Thyroid gland (tissue), 4 donors: ENCODE data around the gene BCKDHA.

ENCODE experiments used
- POLR2A ChIP-seq, 2 donors: fragments of 450-650 bp; IDR thresholded peaks; one replicate each; pipeline ENCODE4 v1.6.1; 2017; ENCODE audit warnings: antibody characterized with exemption in 2 of 2, mild to moderate bottlenecking in 2 of 2, moderate library complexity in 1 of 2
- TF ChIP-seq, protein P1 (sequence below), 6 experiments: fragments of 200-600 bp in 3 of 6; fragments of 450-650 bp in 3 of 6; sonication (generic) in 3 of 6; IDR thresholded peaks; one replicate each; pipeline ENCODE4 v1.5.1; 2016 to 2019; ENCODE audit warnings: antibody characterized with exemption in 6 of 6, mild to moderate bottlenecking in 2 of 6, inconsistent platforms in 1 of 6, moderate library complexity in 1 of 6

DNA sequence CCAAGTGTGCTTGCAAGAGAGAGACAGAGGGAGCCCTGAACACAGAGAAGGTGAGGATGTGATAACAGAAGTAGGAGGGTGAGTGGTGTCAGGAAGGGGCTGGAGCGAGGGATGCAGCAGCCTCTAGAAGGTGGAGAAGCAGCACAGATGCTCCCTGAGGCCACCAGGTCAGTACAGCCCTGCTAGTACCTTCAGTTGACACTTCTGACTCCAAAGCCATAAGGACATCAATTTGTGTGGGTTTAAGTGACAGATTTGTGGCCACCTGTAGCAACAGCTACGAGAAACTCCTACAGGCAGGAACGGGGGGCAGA, 52.2 kb downstream of the BCKDHA start:
- TF ChIP-seq, protein P1, sequence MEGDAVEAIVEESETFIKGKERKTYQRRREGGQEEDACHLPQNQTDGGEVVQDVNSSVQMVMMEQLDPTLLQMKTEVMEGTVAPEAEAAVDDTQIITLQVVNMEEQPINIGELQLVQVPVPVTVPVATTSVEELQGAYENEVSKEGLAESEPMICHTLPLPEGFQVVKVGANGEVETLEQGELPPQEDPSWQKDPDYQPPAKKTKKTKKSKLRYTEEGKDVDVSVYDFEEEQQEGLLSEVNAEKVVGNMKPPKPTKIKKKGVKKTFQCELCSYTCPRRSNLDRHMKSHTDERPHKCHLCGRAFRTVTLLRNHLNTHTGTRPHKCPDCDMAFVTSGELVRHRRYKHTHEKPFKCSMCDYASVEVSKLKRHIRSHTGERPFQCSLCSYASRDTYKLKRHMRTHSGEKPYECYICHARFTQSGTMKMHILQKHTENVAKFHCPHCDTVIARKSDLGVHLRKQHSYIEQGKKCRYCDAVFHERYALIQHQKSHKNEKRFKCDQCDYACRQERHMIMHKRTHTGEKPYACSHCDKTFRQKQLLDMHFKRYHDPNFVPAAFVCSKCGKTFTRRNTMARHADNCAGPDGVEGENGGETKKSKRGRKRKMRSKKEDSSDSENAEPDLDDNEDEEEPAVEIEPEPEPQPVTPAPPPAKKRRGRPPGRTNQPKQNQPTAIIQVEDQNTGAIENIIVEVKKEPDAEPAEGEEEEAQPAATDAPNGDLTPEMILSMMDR (IDR thresholded peaks at IDR 0.05): no peak
- no peak for TF ChIP-seq POLR2A (IDR thresholded peaks at IDR 0.05)
